HEK293 (cell line): ENCODE measurements around the gene PLPP1.

Experiments
- CTCF ChIA-PET: fragments of 350-600 bp; formaldehyde crosslinking; extraction: SDS; loops from one replicate; lab custom pipeline; 2021; ENCODE audit warnings: antibody characterized with exemption; lab: Yijun Ruan, JAX
- POLR2A ChIA-PET: fragments of 300-600 bp; formaldehyde crosslinking; extraction: SDS; loops from one replicate; lab custom pipeline; 2020; ENCODE audit warnings: antibody characterized with exemption, inconsistent platforms; lab: Yijun Ruan, JAX
- H3K27ac ChIP-seq: fragments of 200-500 bp; sonication (Bioruptor generic); 2 replicates; pipeline ENCODE4 v1.5.1; 2014; ENCODE audit warnings: low read depth, low read length, control low read depth, inconsistent platforms; ENCODE audit errors: extremely low read depth
- H3K36me3 ChIP-seq, 2 experiments: fragments of 200-500 bp in 1 of 2; sonication (Bioruptor generic) in 1 of 2; 1 replicate in 1 of 2; 2 replicates in 1 of 2; pipeline ENCODE4 v1.5.1; 2014 to 2017; ENCODE audit warnings: inconsistent platforms in 2 of 2, low read length in 2 of 2; ENCODE audit not compliant: control insufficient read depth in 2 of 2, insufficient read depth in 1 of 2
- H3K4me1 ChIP-seq: fragments of 200-500 bp; sonication (Bioruptor generic); 2 replicates; pipeline ENCODE4 v1.5.1; 2014; ENCODE audit warnings: mild to moderate bottlenecking, low read length, inconsistent platforms; ENCODE audit not compliant: control insufficient read depth, insufficient read depth
- H3K4me3 ChIP-seq: 2 replicates; pipeline ENCODE4 v1.5.1; 2011; ENCODE audit warnings: low read depth, mild to moderate bottlenecking, control low read depth, low read length, moderate library complexity
- H3K9me3 ChIP-seq: fragments of 200-500 bp; sonication (Bioruptor generic); 2 replicates; pipeline ENCODE4 v1.5.1; 2014; ENCODE audit warnings: low read depth, low read length, inconsistent platforms; ENCODE audit not compliant: control insufficient read depth, insufficient read depth
- GLIS1 ChIP-seq: fragments of 450-650 bp; formaldehyde crosslinking; IDR thresholded peaks from 2 replicates; pipeline ENCODE4 v1.5.1; 2016; ENCODE audit warnings: missing biosample characterization, missing genetic modification characterization
- PRDM10 ChIP-seq: fragments of 450-650 bp; formaldehyde crosslinking; IDR thresholded peaks from 2 replicates; pipeline ENCODE4 v1.5.1; 2016; ENCODE audit warnings: missing biosample characterization, missing genetic modification characterization
- ZBTB17 ChIP-seq: fragments of 450-650 bp; formaldehyde crosslinking; IDR thresholded peaks from 2 replicates; pipeline ENCODE4 v1.5.1; 2016; ENCODE audit warnings: missing biosample characterization, missing genetic modification characterization
- ZBTB48 ChIP-seq: fragments of 450-650 bp; formaldehyde crosslinking; IDR thresholded peaks from 2 replicates; pipeline ENCODE4 v1.5.1; 2016; ENCODE audit warnings: missing biosample characterization, missing genetic modification characterization
- ZNF114 ChIP-seq: fragments of 450-650 bp; formaldehyde crosslinking; IDR thresholded peaks from 2 replicates; pipeline ENCODE4 v1.5.0; 2017; ENCODE audit warnings: missing biosample characterization, missing genetic modification characterization
- ZNF138 ChIP-seq: fragments of 450-650 bp; formaldehyde crosslinking; IDR thresholded peaks from 2 replicates; pipeline ENCODE4 v1.5.1; 2016; ENCODE audit warnings: missing biosample characterization, missing genetic modification characterization, borderline replicate concordance
- ZNF155 ChIP-seq: fragments of 450-650 bp; formaldehyde crosslinking; IDR thresholded peaks from 2 replicates; pipeline ENCODE4 v1.5.1; 2016; ENCODE audit warnings: missing biosample characterization, missing genetic modification characterization
- ZNF214 ChIP-seq: fragments of 450-650 bp; formaldehyde crosslinking; IDR thresholded peaks from 2 replicates; pipeline ENCODE4 v1.5.1; 2017; ENCODE audit warnings: missing biosample characterization, mild to moderate bottlenecking, missing genetic modification characterization, borderline replicate concordance
- ZNF223 ChIP-seq: fragments of 450-650 bp; formaldehyde crosslinking; IDR thresholded peaks from 2 replicates; pipeline ENCODE4 v1.5.1; 2016; ENCODE audit warnings: missing biosample characterization, missing genetic modification characterization
- ZNF311 ChIP-seq: fragments of 450-650 bp; formaldehyde crosslinking; IDR thresholded peaks from 2 replicates; pipeline ENCODE4 v1.5.1; 2017; ENCODE audit warnings: missing biosample characterization, missing genetic modification characterization, borderline replicate concordance
- ZNF324 ChIP-seq: fragments of 450-650 bp; formaldehyde crosslinking; IDR thresholded peaks from 2 replicates; pipeline ENCODE4 v1.5.1; 2016; ENCODE audit warnings: missing biosample characterization, missing genetic modification characterization
- ZNF426 ChIP-seq: fragments of 450-650 bp; formaldehyde crosslinking; IDR thresholded peaks from 2 replicates; pipeline ENCODE4 v1.5.1; 2017; ENCODE audit warnings: missing biosample characterization, missing genetic modification characterization, mild to moderate bottlenecking, inconsistent platforms, moderate library complexity
- ZNF433 ChIP-seq: fragments of 450-650 bp; formaldehyde crosslinking; IDR thresholded peaks from 2 replicates; pipeline ENCODE4 v1.5.1; 2016; ENCODE audit warnings: missing biosample characterization, missing genetic modification characterization, low read depth
- ZNF488 ChIP-seq: fragments of 450-650 bp; formaldehyde crosslinking; IDR thresholded peaks from 2 replicates; pipeline ENCODE4 v1.5.1; 2016; ENCODE audit warnings: missing biosample characterization, missing genetic modification characterization
- ZNF560 ChIP-seq: fragments of 450-650 bp; formaldehyde crosslinking; IDR thresholded peaks from 2 replicates; pipeline ENCODE4 v1.5.1; 2017; ENCODE audit warnings: missing biosample characterization, missing genetic modification characterization, borderline replicate concordance
- ZNF571 ChIP-seq: fragments of 450-650 bp; formaldehyde crosslinking; IDR thresholded peaks from 2 replicates; pipeline ENCODE4 v1.5.0; 2017; ENCODE audit warnings: missing biosample characterization, missing genetic modification characterization
- ZNF600 ChIP-seq: fragments of 450-650 bp; formaldehyde crosslinking; IDR thresholded peaks from 2 replicates; pipeline ENCODE4 v1.5.1; 2016; ENCODE audit warnings: missing biosample characterization, missing genetic modification characterization
- ZNF610 ChIP-seq: fragments of 450-650 bp; formaldehyde crosslinking; IDR thresholded peaks from 2 replicates; pipeline ENCODE4 v1.5.1; 2016; ENCODE audit warnings: missing biosample characterization, missing genetic modification characterization, borderline replicate concordance
- ZNF768 ChIP-seq: fragments of 450-650 bp; formaldehyde crosslinking; IDR thresholded peaks from 2 replicates; pipeline ENCODE4 v1.5.1; 2018; ENCODE audit warnings: missing biosample characterization, mild to moderate bottlenecking, missing genetic modification characterization
- TF ChIP-seq, protein P1 (sequence below): fragments of 450-650 bp; formaldehyde crosslinking; IDR thresholded peaks from 2 replicates; pipeline ENCODE4 v1.5.1; 2016; ENCODE audit warnings: missing biosample characterization, missing genetic modification characterization
- TF ChIP-seq, protein P2 (sequence below): fragments of 450-650 bp; IDR thresholded peaks from 2 replicates; pipeline ENCODE4 v1.5.1; 2018; ENCODE audit warnings: missing biosample characterization, missing genetic modification characterization
- TF ChIP-seq, protein P3 (sequence below): fragments of 450-650 bp; formaldehyde crosslinking; IDR thresholded peaks from 2 replicates; pipeline ENCODE4 v1.5.1; 2017; ENCODE audit warnings: missing biosample characterization, missing genetic modification characterization
- TF ChIP-seq, protein P4 (sequence below): fragments of 450-650 bp; formaldehyde crosslinking; IDR thresholded peaks from 2 replicates; pipeline ENCODE4 v1.5.1; 2016; ENCODE audit warnings: missing biosample characterization, missing genetic modification characterization

The PLPP1 gene

DNA sequence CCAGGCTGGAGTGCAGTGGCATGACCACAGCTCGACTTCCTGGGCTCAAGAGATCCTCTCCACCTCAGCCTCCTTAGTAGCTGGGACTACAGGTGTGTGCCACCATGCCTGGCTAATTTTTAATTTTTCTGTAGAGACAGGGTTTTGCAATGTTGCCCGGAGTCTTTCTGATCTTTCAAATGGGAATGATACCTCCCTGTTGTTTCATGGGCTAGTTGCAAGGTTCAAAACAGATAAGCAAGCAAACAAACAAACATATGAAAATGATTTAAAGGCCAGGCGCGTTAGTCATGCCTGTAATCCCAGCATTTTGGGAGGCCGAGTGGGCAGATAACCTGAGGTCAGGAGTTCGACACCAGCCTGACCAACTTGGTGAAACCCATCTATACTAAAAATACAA lies 45.3 kb upstream of the PLPP1 start:
- TF ChIP-seq ZBTB48 (tag by site-specific recombination) (no peak), ZNF138 (no peak), ZNF600 (tag by site-specific recombination) (no peak), ZNF560 (tag by site-specific recombination) (no peak), PRDM10 (no peak), ZNF571 (no peak), ZNF311 (tag by site-specific recombination) (no peak), ZNF426 (no peak), ZNF223 (tag by site-specific recombination) (no peak), ZNF433 (no peak), ZNF488 (tag by site-specific recombination) (no peak), ZNF768 (no peak), GLIS1 (tag by site-specific recombination) (no peak), ZNF114 (tag by site-specific recombination) (no peak), ZNF610 (tag by site-specific recombination) (no peak), ZNF155 (tag by site-specific recombination) (no peak), ZNF214 (tag by site-specific recombination) (no peak), ZBTB17 (tag by site-specific recombination) (no peak)
- TF ChIP-seq, protein P1, sequence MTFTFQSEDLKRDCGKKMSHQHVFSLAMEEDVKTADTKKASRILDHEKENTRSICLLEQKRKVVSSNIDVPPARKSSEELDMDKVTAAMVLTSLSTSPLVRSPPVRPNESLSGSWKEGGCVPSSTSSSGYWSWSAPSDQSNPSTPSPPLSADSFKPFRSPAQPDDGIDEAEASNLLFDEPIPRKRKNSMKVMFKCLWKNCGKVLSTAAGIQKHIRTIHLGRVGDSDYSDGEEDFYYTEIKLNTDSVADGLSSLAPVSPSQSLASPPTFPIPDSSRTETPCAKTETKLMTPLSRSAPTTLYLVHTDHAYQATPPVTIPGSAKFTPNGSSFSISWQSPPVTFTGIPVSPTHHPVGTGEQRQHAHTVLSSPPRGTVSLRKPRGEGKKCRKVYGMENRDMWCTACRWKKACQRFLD (tag by site-specific recombination) = no peak
- Histone ChIP-seq H3K36me3 (no peaks in the 10 kb centered on the region), H3K4me1 (no peaks in the 10 kb centered on the region), H3K27ac (no peak overlapping the region), H3K9me3 (no peaks in the 10 kb centered on the region), H3K4me3 (no peak overlapping the region)
- CTCF ChIA-PET = no interaction called here
- POLR2A ChIA-PET = no interaction called here

DNA sequence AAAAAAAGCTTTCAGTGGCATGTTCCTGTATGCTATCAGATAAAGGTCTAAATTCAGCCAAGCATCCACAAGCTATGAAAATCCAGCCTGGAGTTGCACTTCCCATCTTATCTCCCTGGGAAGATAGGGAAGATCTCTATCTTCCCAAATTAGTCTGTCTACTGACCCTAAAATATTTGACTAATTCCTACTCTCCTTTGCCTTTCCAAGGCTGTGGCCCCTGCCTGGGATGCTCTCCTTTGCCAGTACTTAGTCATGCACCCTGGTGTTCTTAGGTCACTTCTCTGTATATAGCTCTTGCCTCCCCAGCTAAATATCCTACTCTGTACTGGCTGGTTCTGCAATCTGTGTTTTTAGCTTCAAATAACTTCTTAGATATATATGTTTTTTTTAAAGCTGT lies 44.0 kb upstream of the PLPP1 start:
- CTCF ChIA-PET = interaction anchor here (0.6 to 1.6 kb wide), 3 partner anchors 12 to 113 kb away, joined by 3 to 4 read pairs (median 4); no protein-coding TSS in a partner anchor
- H3K4me1 ChIP-seq = no peaks in the 10 kb centered on the region
- no peak overlapping the region for H3K4me3 ChIP-seq
- TF ChIP-seq, protein P2, sequence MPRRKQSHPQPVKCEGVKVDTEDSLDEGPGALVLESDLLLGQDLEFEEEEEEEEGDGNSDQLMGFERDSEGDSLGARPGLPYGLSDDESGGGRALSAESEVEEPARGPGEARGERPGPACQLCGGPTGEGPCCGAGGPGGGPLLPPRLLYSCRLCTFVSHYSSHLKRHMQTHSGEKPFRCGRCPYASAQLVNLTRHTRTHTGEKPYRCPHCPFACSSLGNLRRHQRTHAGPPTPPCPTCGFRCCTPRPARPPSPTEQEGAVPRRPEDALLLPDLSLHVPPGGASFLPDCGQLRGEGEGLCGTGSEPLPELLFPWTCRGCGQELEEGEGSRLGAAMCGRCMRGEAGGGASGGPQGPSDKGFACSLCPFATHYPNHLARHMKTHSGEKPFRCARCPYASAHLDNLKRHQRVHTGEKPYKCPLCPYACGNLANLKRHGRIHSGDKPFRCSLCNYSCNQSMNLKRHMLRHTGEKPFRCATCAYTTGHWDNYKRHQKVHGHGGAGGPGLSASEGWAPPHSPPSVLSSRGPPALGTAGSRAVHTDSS (tag by site-specific recombination) = no peak
- TF ChIP-seq, protein P3, sequence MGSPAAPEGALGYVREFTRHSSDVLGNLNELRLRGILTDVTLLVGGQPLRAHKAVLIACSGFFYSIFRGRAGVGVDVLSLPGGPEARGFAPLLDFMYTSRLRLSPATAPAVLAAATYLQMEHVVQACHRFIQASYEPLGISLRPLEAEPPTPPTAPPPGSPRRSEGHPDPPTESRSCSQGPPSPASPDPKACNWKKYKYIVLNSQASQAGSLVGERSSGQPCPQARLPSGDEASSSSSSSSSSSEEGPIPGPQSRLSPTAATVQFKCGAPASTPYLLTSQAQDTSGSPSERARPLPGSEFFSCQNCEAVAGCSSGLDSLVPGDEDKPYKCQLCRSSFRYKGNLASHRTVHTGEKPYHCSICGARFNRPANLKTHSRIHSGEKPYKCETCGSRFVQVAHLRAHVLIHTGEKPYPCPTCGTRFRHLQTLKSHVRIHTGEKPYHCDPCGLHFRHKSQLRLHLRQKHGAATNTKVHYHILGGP (tag by site-specific recombination) = no peak
- TF ChIP-seq ZNF324 (tag by site-specific recombination) (no peak), ZNF600 (tag by site-specific recombination) (no peak)
- TF ChIP-seq, protein P4, sequence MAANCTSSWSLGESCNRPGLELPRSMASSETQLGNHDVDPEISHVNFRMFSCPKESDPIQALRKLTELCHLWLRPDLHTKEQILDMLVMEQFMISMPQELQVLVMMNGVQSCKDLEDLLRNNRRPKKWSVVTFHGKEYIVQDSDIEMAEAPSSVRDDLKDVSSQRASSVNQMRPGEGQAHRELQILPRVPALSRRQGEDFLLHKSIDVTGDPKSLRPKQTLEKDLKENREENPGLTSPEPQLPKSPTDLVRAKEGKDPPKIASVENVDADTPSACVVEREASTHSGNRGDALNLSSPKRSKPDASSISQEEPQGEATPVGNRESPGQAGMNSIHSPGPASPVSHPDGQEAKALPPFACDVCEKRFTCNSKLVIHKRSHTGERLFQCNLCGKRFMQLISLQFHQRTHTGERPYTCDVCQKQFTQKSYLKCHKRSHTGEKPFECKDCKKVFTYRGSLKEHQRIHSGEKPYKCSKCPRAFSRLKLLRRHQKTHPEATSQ (tag by site-specific recombination) = no peak
- no peaks in the 10 kb centered on the region for H3K36me3 ChIP-seq
- POLR2A ChIA-PET = interaction anchor here (1.0 kb wide), 1 partner anchor 9 kb away, joined by 4 read pairs; no protein-coding TSS in a partner anchor
- H3K9me3 ChIP-seq = no peaks in the 10 kb centered on the region
- H3K27ac ChIP-seq = no peak overlapping the region
